ENCODE results near the gene THAP4.
A peak's percentile ranks its signal among the peaks of the same experiment; 100 is the strongest.
"Not testable (repeated sequence)": the region's sequence is repeated elsewhere in the genome, so short reads cannot be mapped to it uniquely, and the experiment has no call there.

The THAP4 gene

GRCh38 chr2:241597561-241597960 is 39.4 kb downstream of the THAP4 start:
- no peak for DNase-seq (ENCODE audit: low read depth in 1 of 2, low spot score in 1 of 2)
- in situ Hi-C loops (cut with HindIII; ENCODE audit: low pct_unique_long_range_greater_than_20kb, low sequenced_read_pairs), result no loop called here
- no peak for TF ChIP-seq JUND (IDR thresholded peaks at IDR 0.05; ENCODE audit: low read depth)

- TF ChIP-seq JUND (IDR thresholded peaks at IDR 0.05; ENCODE audit: low read depth), result no peak
- DNase-seq (ENCODE audit: low read depth in 1 of 2, low spot score in 1 of 2), result peak; percentile 31 to 47
- in situ Hi-C loops (cut with HindIII; ENCODE audit: low pct_unique_long_range_greater_than_20kb, low sequenced_read_pairs), result no loop called here
Observed at GRCh38 chr2:241595600-241596140, 41.3 kb downstream of the THAP4 start.

- no peak for DNase-seq (ENCODE audit: low read depth in 1 of 2, low spot score in 1 of 2)
- no peak for TF ChIP-seq JUND (IDR thresholded peaks at IDR 0.05; ENCODE audit: low read depth)
- in situ Hi-C loops (cut with HindIII; ENCODE audit: low pct_unique_long_range_greater_than_20kb, low sequenced_read_pairs), result no loop called here
Observed at GRCh38 chr2:241593271-241593670, 43.7 kb downstream of the THAP4 start.

- DNase-seq (ENCODE audit: low read depth in 1 of 2, low spot score in 1 of 2), result no peak
- no peak for TF ChIP-seq JUND (IDR thresholded peaks at IDR 0.05; ENCODE audit: low read depth)
- in situ Hi-C loops (cut with HindIII; ENCODE audit: low pct_unique_long_range_greater_than_20kb, low sequenced_read_pairs), result no loop called here
Observed at GRCh38 chr2:241592126-241592845, 44.7 kb downstream of the THAP4 start.

- DNase-seq (ENCODE audit: low read depth in 1 of 2, low spot score in 1 of 2); in situ Hi-C loops (cut with HindIII; ENCODE audit: low pct_unique_long_range_greater_than_20kb, low sequenced_read_pairs): not testable (repeated sequence)
Observed at GRCh38 chr2:241590496-241591455, 46.2 kb downstream of the THAP4 start.

- DNase-seq (ENCODE audit: low read depth in 1 of 2, low spot score in 1 of 2); in situ Hi-C loops (cut with HindIII; ENCODE audit: low pct_unique_long_range_greater_than_20kb, low sequenced_read_pairs): not testable (repeated sequence)
Observed at GRCh38 chr2:241589863-241590262, 47.1 kb downstream of the THAP4 start.

- TF ChIP-seq JUND (IDR thresholded peaks at IDR 0.05; ENCODE audit: low read depth), result no peak
- in situ Hi-C loops (cut with HindIII; ENCODE audit: low pct_unique_long_range_greater_than_20kb, low sequenced_read_pairs), result no loop called here
- DNase-seq (ENCODE audit: low read depth in 1 of 2, low spot score in 1 of 2), result no peak
Observed at GRCh38 chr2:241586564-241587264, 50.2 kb downstream of the THAP4 start.

- DNase-seq (ENCODE audit: low read depth in 1 of 2, low spot score in 1 of 2), result no peak
- in situ Hi-C loops (cut with HindIII; ENCODE audit: low pct_unique_long_range_greater_than_20kb, low sequenced_read_pairs), result no loop called here
- TF ChIP-seq JUND (IDR thresholded peaks at IDR 0.05; ENCODE audit: low read depth), result no peak
Observed at GRCh38 chr2:241584436-241584835, 52.5 kb downstream of the THAP4 start.

- in situ Hi-C loops (cut with HindIII; ENCODE audit: low pct_unique_long_range_greater_than_20kb, low sequenced_read_pairs), result no loop called here
- DNase-seq (ENCODE audit: low read depth in 1 of 2, low spot score in 1 of 2), result no peak
- TF ChIP-seq JUND (IDR thresholded peaks at IDR 0.05; ENCODE audit: low read depth), result no peak
Observed at GRCh38 chr2:241582806-241583205, 54.2 kb downstream of the THAP4 start.

GRCh38 chr2:241582328-241582727 is 54.6 kb downstream of the THAP4 start:
- no peak for DNase-seq (ENCODE audit: low read depth in 1 of 2, low spot score in 1 of 2)
- no peak for TF ChIP-seq JUND (IDR thresholded peaks at IDR 0.05; ENCODE audit: low read depth)
- in situ Hi-C loops (cut with HindIII; ENCODE audit: low pct_unique_long_range_greater_than_20kb, low sequenced_read_pairs), result no loop called here

GRCh38 chr2:241579281-241579680 is 57.7 kb downstream of the THAP4 start:
- no peak for DNase-seq (ENCODE audit: low read depth in 1 of 2, low spot score in 1 of 2)
- no peak for TF ChIP-seq JUND (IDR thresholded peaks at IDR 0.05; ENCODE audit: low read depth)
- in situ Hi-C loops (cut with HindIII; ENCODE audit: low pct_unique_long_range_greater_than_20kb, low sequenced_read_pairs), result no loop called here

- in situ Hi-C loops (cut with HindIII; ENCODE audit: low pct_unique_long_range_greater_than_20kb, low sequenced_read_pairs), result no loop called here
- DNase-seq (ENCODE audit: low read depth in 1 of 2, low spot score in 1 of 2), result no peak
Observed at GRCh38 chr2:241577413-241578122, 59.4 kb downstream of the THAP4 start.

More at GRCh38 chr2:241577413-241578122, 59.4 kb downstream of the THAP4 start:
- TF ChIP-seq JUND (IDR thresholded peaks at IDR 0.05; ENCODE audit: low read depth), result no peak

Data from T47D (cell line).